Measurements from ENCODE around the gene KRT36. TPM values are rescaled to one million over a fixed set of nuclear protein-coding genes. Genes with fewer than 3 reads are reported as not detected.
A peak's percentile ranks its signal among the peaks of the same experiment; 100 is the strongest.

Gene KRT36
- under 1 TPM in 1 of 4 donors, not detected in 3; 0.04 TPM for polyA plus RNA-seq
- long read RNA-seq, donor 1 = 0 reads
- long read RNA-seq, donor 2 = 0 reads
- long read RNA-seq, donor 3 = 0 reads
- long read RNA-seq, donor 4 = 0 reads
- long read RNA-seq, donor 5 = 0 reads
- long read RNA-seq, donor 6 = 0 reads
- long read RNA-seq, donor 7 = 0 reads
- long read RNA-seq, donor 8 = 0 reads
- long read RNA-seq, donor 9 = 0 reads
- long read RNA-seq, donor 10 = 0 reads

DNA sequence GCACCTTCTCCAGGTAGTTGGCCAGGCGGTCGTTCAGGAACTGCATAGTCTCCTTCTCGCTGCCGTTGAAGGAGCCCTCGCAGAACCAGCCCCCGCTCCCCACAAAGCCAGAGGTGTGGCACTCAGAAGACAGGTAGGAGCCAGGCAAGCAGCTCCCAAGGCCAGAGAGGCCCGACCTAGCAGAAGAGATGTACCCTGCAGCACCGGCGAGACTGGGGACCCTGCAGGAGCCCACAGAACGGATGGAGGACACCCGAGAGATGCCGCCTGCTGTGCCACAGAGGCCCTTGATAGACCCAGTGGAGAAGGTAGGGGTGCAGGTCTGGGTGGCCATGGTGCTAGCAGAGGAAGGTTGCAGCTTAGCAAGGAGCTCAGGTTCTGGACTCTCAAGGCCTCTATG is at the start of gene KRT36:
Gene KRT36 (minus strand): TSS at position 380 of the 400 bp plus-strand sequence. CDS start 46 bp downstream, at position 334.
- Histone ChIP-seq H3K27ac (ENCODE audit: low read depth in 1 of 3, low read length in 2 of 3) (no peak within 1 kb of the TSS), H3K27me3 (ENCODE audit: control insufficient read depth in 3 of 3, insufficient read depth in 3 of 3, low read length in 3 of 3) (peaks cover 0 to 21% (median 0%) of the 10 kb centered on the region in 3 donors), H3K4me1 (ENCODE audit: control insufficient read depth in 3 of 3, insufficient read depth in 2 of 3, low read depth in 1 of 3, low read length in 2 of 3) (peaks cover 0 to 10% (median 0%) of the 10 kb centered on the region in 3 donors), H3K36me3 (ENCODE audit: control insufficient read depth in 3 of 3, insufficient read depth in 2 of 3, low read depth in 1 of 3, low read length in 3 of 3) (no peaks in the 10 kb centered on the region), H3K9me3 (ENCODE audit: control insufficient read depth in 2 of 2, insufficient read depth in 1 of 2, low read depth in 1 of 2, low read length in 1 of 2) (no peaks in the 10 kb centered on the region), H3K4me3 (ENCODE audit: low read depth in 1 of 3, low read length in 3 of 3) (no peak within 1 kb of the TSS)
- FAIRE-seq = no peak
- WGBS, 3 donors = 89 to 92% (median 90%) methylated on average over 12 of the region's 12 CpGs
- no peak for DNase-seq

GRCh38 chr17:41539071-41539492 is 49.4 kb upstream of the KRT36 start:
- DNase-seq = no peak
- Histone ChIP-seq H3K27ac (ENCODE audit: low read depth in 1 of 3, low read length in 2 of 3) (no peak overlapping the region), H3K36me3 (ENCODE audit: control insufficient read depth in 3 of 3, insufficient read depth in 2 of 3, low read depth in 1 of 3, low read length in 3 of 3) (no peaks in the 10 kb centered on the region), H3K9me3 (ENCODE audit: control insufficient read depth in 2 of 2, insufficient read depth in 1 of 2, low read depth in 1 of 2, low read length in 1 of 2) (no peaks in the 10 kb centered on the region), H3K4me3 (ENCODE audit: low read depth in 1 of 3, low read length in 3 of 3) (no peak overlapping the region), H3K4me1 (ENCODE audit: control insufficient read depth in 3 of 3, insufficient read depth in 2 of 3, low read depth in 1 of 3, low read length in 2 of 3) (peaks cover 0 to 30% (median 2%) of the 10 kb centered on the region in 3 donors), H3K27me3 (ENCODE audit: control insufficient read depth in 3 of 3, insufficient read depth in 3 of 3, low read length in 3 of 3) (peaks cover 0 to 52% (median 0%) of the 10 kb centered on the region in 3 donors)
- no peak for FAIRE-seq
- 74 to 86% (median 77%) methylated on average over 5 of the region's 5 CpGs for WGBS, 3 donors

GRCh38 chr17:41538565-41538991 is 48.9 kb upstream of the KRT36 start:
- no peaks in the 10 kb centered on the region for H3K36me3 ChIP-seq (ENCODE audit: control insufficient read depth in 3 of 3, insufficient read depth in 2 of 3, low read depth in 1 of 3, low read length in 3 of 3)
- no peaks in the 10 kb centered on the region for H3K9me3 ChIP-seq (ENCODE audit: control insufficient read depth in 2 of 2, insufficient read depth in 1 of 2, low read depth in 1 of 2, low read length in 1 of 2)
- H3K27me3 ChIP-seq (ENCODE audit: control insufficient read depth in 3 of 3, insufficient read depth in 3 of 3, low read length in 3 of 3) = peaks cover 0 to 52% (median 0%) of the 10 kb centered on the region in 3 donors
- no peak overlapping the region for H3K4me3 ChIP-seq (ENCODE audit: low read depth in 1 of 3, low read length in 3 of 3)
- no peak overlapping the region for H3K27ac ChIP-seq (ENCODE audit: low read depth in 1 of 3, low read length in 2 of 3)
- FAIRE-seq (no peak), DNase-seq (no peak)
- 72 to 93% (median 76%) methylated on average over 4 to 5 of the region's 5 CpGs for WGBS, 3 donors
- H3K4me1 ChIP-seq (ENCODE audit: control insufficient read depth in 3 of 3, insufficient read depth in 2 of 3, low read depth in 1 of 3, low read length in 2 of 3) = peaks cover 0 to 30% (median 2%) of the 10 kb centered on the region in 3 donors

GRCh38 chr17:41537990-41538389 is 48.3 kb upstream of the KRT36 start:
- H3K27ac ChIP-seq (ENCODE audit: low read depth in 1 of 3, low read length in 2 of 3) = no peak overlapping the region
- WGBS, 3 donors = 85 to 93% (median 87%) methylated on average over 9 of the region's 9 CpGs
- H3K4me3 ChIP-seq (ENCODE audit: low read depth in 1 of 3, low read length in 3 of 3) = no peak overlapping the region
- H3K9me3 ChIP-seq (ENCODE audit: control insufficient read depth in 2 of 2, insufficient read depth in 1 of 2, low read depth in 1 of 2, low read length in 1 of 2) = no peaks in the 10 kb centered on the region
- DNase-seq (no peak), FAIRE-seq (no peak)
- no peaks in the 10 kb centered on the region for H3K36me3 ChIP-seq (ENCODE audit: control insufficient read depth in 3 of 3, insufficient read depth in 2 of 3, low read depth in 1 of 3, low read length in 3 of 3)
- peaks cover 0 to 52% (median 0%) of the 10 kb centered on the region in 3 donors for H3K27me3 ChIP-seq (ENCODE audit: control insufficient read depth in 3 of 3, insufficient read depth in 3 of 3, low read length in 3 of 3)
- H3K4me1 ChIP-seq (ENCODE audit: control insufficient read depth in 3 of 3, insufficient read depth in 2 of 3, low read depth in 1 of 3, low read length in 2 of 3) = peaks cover 0 to 27% (median 2%) of the 10 kb centered on the region in 3 donors

- FAIRE-seq (no peak), DNase-seq (no peak)
- Histone ChIP-seq H3K36me3 (ENCODE audit: control insufficient read depth in 3 of 3, insufficient read depth in 2 of 3, low read depth in 1 of 3, low read length in 3 of 3) (no peaks in the 10 kb centered on the region), H3K27me3 (ENCODE audit: control insufficient read depth in 3 of 3, insufficient read depth in 3 of 3, low read length in 3 of 3) (peaks cover 0 to 52% (median 0%) of the 10 kb centered on the region in 3 donors), H3K9me3 (ENCODE audit: control insufficient read depth in 2 of 2, insufficient read depth in 1 of 2, low read depth in 1 of 2, low read length in 1 of 2) (no peaks in the 10 kb centered on the region), H3K27ac (ENCODE audit: low read depth in 1 of 3, low read length in 2 of 3) (no peak overlapping the region), H3K4me1 (ENCODE audit: control insufficient read depth in 3 of 3, insufficient read depth in 2 of 3, low read depth in 1 of 3, low read length in 2 of 3) (peaks cover 0 to 24% (median 2%) of the 10 kb centered on the region in 3 donors), H3K4me3 (ENCODE audit: low read depth in 1 of 3, low read length in 3 of 3) (no peak overlapping the region)
- WGBS, 3 donors = 83 to 86% (median 86%) methylated on average over 7 of the region's 7 CpGs
Measured at GRCh38 chr17:41537614-41537954, 47.9 kb upstream of the KRT36 start.

- Histone ChIP-seq H3K4me1 (ENCODE audit: control insufficient read depth in 3 of 3, insufficient read depth in 2 of 3, low read depth in 1 of 3, low read length in 2 of 3) (peaks cover 0 to 23% (median 2%) of the 10 kb centered on the region in 3 donors), H3K9me3 (ENCODE audit: control insufficient read depth in 2 of 2, insufficient read depth in 1 of 2, low read depth in 1 of 2, low read length in 1 of 2) (no peaks in the 10 kb centered on the region), H3K4me3 (ENCODE audit: low read depth in 1 of 3, low read length in 3 of 3) (no peak overlapping the region), H3K27me3 (ENCODE audit: control insufficient read depth in 3 of 3, insufficient read depth in 3 of 3, low read length in 3 of 3) (peaks cover 0 to 52% (median 0%) of the 10 kb centered on the region in 3 donors), H3K27ac (ENCODE audit: low read depth in 1 of 3, low read length in 2 of 3) (no peak overlapping the region), H3K36me3 (ENCODE audit: control insufficient read depth in 3 of 3, insufficient read depth in 2 of 3, low read depth in 1 of 3, low read length in 3 of 3) (no peaks in the 10 kb centered on the region)
- WGBS, 3 donors = 78 to 87% (median 79%) methylated on average over 7 of the region's 7 CpGs
- FAIRE-seq = no peak
- no peak for DNase-seq
Measured at GRCh38 chr17:41536741-41537613, 47.3 kb upstream of the KRT36 start.

GRCh38 chr17:41535764-41536481 is 46.2 kb upstream of the KRT36 start:
- peaks cover 0 to 45% (median 0%) of the 10 kb centered on the region in 3 donors for H3K27me3 ChIP-seq (ENCODE audit: control insufficient read depth in 3 of 3, insufficient read depth in 3 of 3, low read length in 3 of 3)
- FAIRE-seq (no peak), DNase-seq (peak; percentile 61 to 75)
- H3K9me3 ChIP-seq (ENCODE audit: control insufficient read depth in 2 of 2, insufficient read depth in 1 of 2, low read depth in 1 of 2, low read length in 1 of 2) = no peaks in the 10 kb centered on the region
- no peak overlapping the region for H3K4me3 ChIP-seq (ENCODE audit: low read depth in 1 of 3, low read length in 3 of 3)
- H3K4me1 ChIP-seq (ENCODE audit: control insufficient read depth in 3 of 3, insufficient read depth in 2 of 3, low read depth in 1 of 3, low read length in 2 of 3) = peaks cover 0 to 23% (median 0%) of the 10 kb centered on the region in 3 donors
- no peaks in the 10 kb centered on the region for H3K36me3 ChIP-seq (ENCODE audit: control insufficient read depth in 3 of 3, insufficient read depth in 2 of 3, low read depth in 1 of 3, low read length in 3 of 3)
- H3K27ac ChIP-seq (ENCODE audit: low read depth in 1 of 3, low read length in 2 of 3) = no peak overlapping the region
- 51 to 62% (median 59%) methylated on average over 15 of the region's 15 CpGs for WGBS, 3 donors

DNA sequence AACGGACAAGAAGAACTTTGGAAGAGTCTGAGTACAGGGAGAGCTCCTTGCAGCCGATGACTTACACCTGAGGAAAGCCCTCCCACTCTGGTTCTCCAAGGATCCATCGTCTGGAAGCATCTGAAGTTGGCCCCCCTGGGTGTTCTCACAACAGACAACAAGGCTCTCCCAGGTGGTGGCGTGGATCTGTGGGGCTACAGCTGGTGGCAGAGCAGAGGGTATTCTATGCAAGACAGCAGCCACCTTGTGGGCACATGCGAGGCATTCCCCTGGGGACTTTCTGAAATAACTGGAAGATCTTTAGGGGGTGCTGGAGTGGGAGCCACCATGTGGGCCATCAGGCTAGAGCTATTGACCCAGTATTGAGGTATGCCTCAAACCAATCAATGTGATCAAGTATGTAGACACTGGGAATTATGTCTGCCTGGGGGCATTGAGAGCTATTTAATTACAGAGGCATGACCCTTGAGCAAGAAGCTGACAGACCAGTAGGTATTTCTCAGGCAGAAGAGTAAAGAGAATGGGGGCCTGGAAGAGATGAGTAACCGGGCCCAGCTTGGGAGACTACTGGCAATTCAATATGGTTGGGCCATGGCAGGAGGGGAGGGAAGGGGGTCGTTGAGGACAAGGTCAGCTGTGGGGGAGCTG is 45.3 kb upstream of the KRT36 start:
- Histone ChIP-seq H3K4me3 (ENCODE audit: low read depth in 1 of 3, low read length in 3 of 3) (no peak overlapping the region), H3K9me3 (ENCODE audit: control insufficient read depth in 2 of 2, insufficient read depth in 1 of 2, low read depth in 1 of 2, low read length in 1 of 2) (no peaks in the 10 kb centered on the region), H3K27ac (ENCODE audit: low read depth in 1 of 3, low read length in 2 of 3) (no peak overlapping the region), H3K4me1 (ENCODE audit: control insufficient read depth in 3 of 3, insufficient read depth in 2 of 3, low read depth in 1 of 3, low read length in 2 of 3) (peaks cover 0 to 29% (median 0%) of the 10 kb centered on the region in 3 donors), H3K36me3 (ENCODE audit: control insufficient read depth in 3 of 3, insufficient read depth in 2 of 3, low read depth in 1 of 3, low read length in 3 of 3) (no peaks in the 10 kb centered on the region), H3K27me3 (ENCODE audit: control insufficient read depth in 3 of 3, insufficient read depth in 3 of 3, low read length in 3 of 3) (peaks cover 0 to 37% (median 2%) of the 10 kb centered on the region in 3 donors)
- DNase-seq (no peak), FAIRE-seq (no peak)
- WGBS, 3 donors = 73 to 83% (median 77%) methylated on average over 7 of the region's 7 CpGs
